OCI-LY3 (cell line): ENCODE results near the gene CEP170B.

ENCODE experiments used
- H2AFZ ChIP-seq: fragments of 200-600, 300-600 bp; shearing (Covaris generic); 2 replicates; pipeline ENCODE4 v1.6.0; 2014; ENCODE audit warnings: antibody characterized with exemption, low read depth, low read length
- H3K27ac ChIP-seq: fragments of 200-600, 300-600 bp; sonication (generic); 2 replicates; pipeline ENCODE4 v1.5.1; 2014; ENCODE audit warnings: mild to moderate bottlenecking, low read length, moderate library complexity, mixed read lengths
- H3K27me3 ChIP-seq: fragments of 200-600, 300-600 bp; sonication (generic); 2 replicates; pipeline ENCODE4 v1.6.1; 2014; ENCODE audit warnings: low read depth, low read length, mixed read lengths
- H3K36me3 ChIP-seq: fragments of 200-600, 300-600 bp; sonication (generic); replicated peaks from 2 replicates; pipeline ENCODE3; 2014; ENCODE audit warnings: low read depth, low read length, mixed read lengths
- H3K4me1 ChIP-seq: fragments of 300-600, 200-600 bp; sonication (generic); 2 replicates; pipeline ENCODE4 v1.6.1; 2014; ENCODE audit warnings: low read length, mixed read lengths
- H3K4me2 ChIP-seq: fragments of 200-600, 300-600 bp; sonication (generic); 2 replicates; pipeline ENCODE4 v1.6.1; 2014; ENCODE audit warnings: low read length, mixed read lengths
- H3K4me3 ChIP-seq: fragments of 300-600, 200-600 bp; sonication (generic); 2 replicates; pipeline ENCODE4 v1.5.1; 2014; ENCODE audit warnings: antibody characterized with exemption, mild to moderate bottlenecking, low read length, moderate library complexity
- H3K79me2 ChIP-seq: fragments of 300-600, 200-600 bp; shearing (Covaris generic); 2 replicates; pipeline ENCODE4 v1.6.1; 2014; ENCODE audit warnings: mild to moderate bottlenecking, low read length, mixed read lengths
- H3K9ac ChIP-seq: fragments of 300-600, 200-600 bp; shearing (Covaris generic); 2 replicates; pipeline ENCODE4 v1.6.0; 2014; ENCODE audit warnings: mild to moderate bottlenecking, low read length, moderate library complexity
- H3K9me3 ChIP-seq: fragments of 200-600, 300-600 bp; shearing (Covaris generic); 2 replicates; pipeline ENCODE4 v1.6.1; 2014; ENCODE audit warnings: low read length, mixed read lengths; ENCODE audit not compliant: insufficient read depth
- H4K20me1 ChIP-seq: fragments of 200-600, 300-600 bp; sonication (generic); 2 replicates; pipeline ENCODE4 v1.6.1; 2016; ENCODE audit warnings: low read length, mixed read lengths; ENCODE audit not compliant: insufficient read depth
- EZH2phosphoT487 ChIP-seq: fragments of 200-600 bp; shearing (Covaris generic); IDR thresholded peaks from 2 replicates; pipeline ENCODE4 v1.6.1; 2018; ENCODE audit warnings: antibody characterized with exemption, mixed run types, low read depth
- TF ChIP-seq, protein P1 (sequence below): fragments of 200-600, 300-600 bp; sonication (generic); IDR thresholded peaks from 2 replicates; pipeline ENCODE4 v1.5.1; 2014; ENCODE audit warnings: antibody characterized with exemption, low read length, low read depth

The CEP170B gene

GRCh38 chr14:104860414-104860813 lies 4.7 kb upstream of the CEP170B start:
- H4K20me1 ChIP-seq, result no peaks in the 10 kb centered on the region

DNA sequence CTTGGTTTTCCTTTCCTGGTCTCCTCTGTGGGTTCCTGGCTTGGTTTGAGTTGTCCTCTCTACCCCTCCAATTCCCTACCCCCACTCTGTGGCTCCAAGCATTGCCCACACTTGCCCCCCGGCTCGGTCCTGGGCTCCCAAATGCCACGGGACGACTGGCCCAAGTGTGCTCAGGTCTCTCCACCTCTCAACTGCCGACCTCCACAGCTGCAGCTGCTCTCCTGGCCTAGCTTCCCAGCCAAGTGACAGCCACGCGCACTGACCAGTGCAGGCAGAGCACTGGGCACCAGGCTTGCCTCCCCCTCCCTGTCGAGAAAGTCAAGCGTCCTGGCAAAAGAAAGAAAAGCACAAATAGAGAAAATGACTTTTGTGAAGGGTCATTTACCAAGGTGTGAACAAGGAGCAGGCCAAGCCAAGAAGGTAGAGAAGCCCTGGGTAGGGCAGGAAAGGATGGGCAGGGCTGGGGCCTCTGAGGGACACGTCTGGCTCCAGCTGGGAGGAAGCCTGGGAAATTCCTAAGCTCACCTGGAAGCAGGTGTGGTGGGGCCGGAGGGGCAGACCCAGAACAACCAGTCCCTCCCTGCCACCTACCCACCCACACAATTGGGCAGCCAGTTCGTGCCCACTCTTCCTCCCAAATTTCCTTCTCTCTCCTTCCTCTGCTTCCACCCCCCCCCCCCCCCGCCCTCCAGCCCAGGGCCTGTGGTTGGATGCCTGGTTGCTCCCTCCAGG lies 1.8 kb upstream of the CEP170B start:
- Histone ChIP-seq H3K27me3 (peaks cover 4% of the 10 kb centered on the region), H3K27ac (no peak overlapping the region), H3K36me3 (no peaks in the 10 kb centered on the region), H3K9me3 (no peaks in the 10 kb centered on the region), H3K4me3 (no peak overlapping the region), H2AFZ (no peak overlapping the region), H3K9ac (no peak overlapping the region), H3K4me1 (0 out of 2 replicates have a peak, but pooled peaks cover 3% of the 10 kb centered on the region), H4K20me1 (no peaks in the 10 kb centered on the region), H3K4me2 (no peak overlapping the region), H3K79me2 (no peaks in the 10 kb centered on the region)
- no peak for TF ChIP-seq EZH2phosphoT487
- TF ChIP-seq, protein P1, sequence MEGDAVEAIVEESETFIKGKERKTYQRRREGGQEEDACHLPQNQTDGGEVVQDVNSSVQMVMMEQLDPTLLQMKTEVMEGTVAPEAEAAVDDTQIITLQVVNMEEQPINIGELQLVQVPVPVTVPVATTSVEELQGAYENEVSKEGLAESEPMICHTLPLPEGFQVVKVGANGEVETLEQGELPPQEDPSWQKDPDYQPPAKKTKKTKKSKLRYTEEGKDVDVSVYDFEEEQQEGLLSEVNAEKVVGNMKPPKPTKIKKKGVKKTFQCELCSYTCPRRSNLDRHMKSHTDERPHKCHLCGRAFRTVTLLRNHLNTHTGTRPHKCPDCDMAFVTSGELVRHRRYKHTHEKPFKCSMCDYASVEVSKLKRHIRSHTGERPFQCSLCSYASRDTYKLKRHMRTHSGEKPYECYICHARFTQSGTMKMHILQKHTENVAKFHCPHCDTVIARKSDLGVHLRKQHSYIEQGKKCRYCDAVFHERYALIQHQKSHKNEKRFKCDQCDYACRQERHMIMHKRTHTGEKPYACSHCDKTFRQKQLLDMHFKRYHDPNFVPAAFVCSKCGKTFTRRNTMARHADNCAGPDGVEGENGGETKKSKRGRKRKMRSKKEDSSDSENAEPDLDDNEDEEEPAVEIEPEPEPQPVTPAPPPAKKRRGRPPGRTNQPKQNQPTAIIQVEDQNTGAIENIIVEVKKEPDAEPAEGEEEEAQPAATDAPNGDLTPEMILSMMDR, result no peak

More at GRCh38 chr14:104860414-104860813, 4.7 kb upstream of the CEP170B start:
- no peak for TF ChIP-seq EZH2phosphoT487
- TF ChIP-seq, protein P1, result no peak
- H3K27me3 ChIP-seq, result peaks cover 4% of the 10 kb centered on the region
- no peaks in the 10 kb centered on the region for H3K79me2 ChIP-seq
- H3K4me3 ChIP-seq, result no peak overlapping the region
- H3K36me3 ChIP-seq, result no peaks in the 10 kb centered on the region
- no peak overlapping the region for H3K4me2 ChIP-seq
- H2AFZ ChIP-seq, result no peak overlapping the region
- no peak overlapping the region for H3K27ac ChIP-seq
- no peak overlapping the region for H3K9ac ChIP-seq
- no peaks in the 10 kb centered on the region for H3K9me3 ChIP-seq
- no peaks in the 10 kb centered on the region for H3K4me1 ChIP-seq

DNA sequence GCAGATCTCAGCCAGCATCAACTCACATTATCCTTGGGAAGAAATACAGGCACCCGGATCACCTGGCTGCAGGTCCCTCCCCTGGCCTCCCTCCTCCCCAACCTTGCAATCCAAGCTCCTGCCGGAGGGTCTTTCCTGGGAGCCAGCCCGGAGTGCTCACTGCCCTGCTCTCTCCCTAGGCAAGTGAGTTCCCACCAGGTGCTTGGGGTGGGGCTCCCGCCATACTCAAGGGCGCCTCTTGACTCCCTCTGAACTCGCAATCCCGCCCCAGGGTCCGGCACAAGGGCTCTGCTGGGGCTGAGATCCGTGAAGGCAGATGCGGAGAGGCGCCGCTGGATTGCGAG lies 1.2 kb upstream of the CEP170B start:
- Histone ChIP-seq H3K4me3 (no peak overlapping the region), H3K4me1 (0 out of 2 replicates have a peak, but pooled peaks cover 3% of the 10 kb centered on the region), H3K27ac (no peak overlapping the region), H3K79me2 (no peaks in the 10 kb centered on the region), H3K27me3 (peaks cover 4% of the 10 kb centered on the region), H3K36me3 (no peaks in the 10 kb centered on the region), H3K4me2 (no peak overlapping the region), H3K9me3 (no peaks in the 10 kb centered on the region), H3K9ac (no peak overlapping the region), H4K20me1 (no peaks in the 10 kb centered on the region), H2AFZ (no peak overlapping the region)
- TF ChIP-seq EZH2phosphoT487, result no peak
- TF ChIP-seq, protein P1, result no peak

DNA sequence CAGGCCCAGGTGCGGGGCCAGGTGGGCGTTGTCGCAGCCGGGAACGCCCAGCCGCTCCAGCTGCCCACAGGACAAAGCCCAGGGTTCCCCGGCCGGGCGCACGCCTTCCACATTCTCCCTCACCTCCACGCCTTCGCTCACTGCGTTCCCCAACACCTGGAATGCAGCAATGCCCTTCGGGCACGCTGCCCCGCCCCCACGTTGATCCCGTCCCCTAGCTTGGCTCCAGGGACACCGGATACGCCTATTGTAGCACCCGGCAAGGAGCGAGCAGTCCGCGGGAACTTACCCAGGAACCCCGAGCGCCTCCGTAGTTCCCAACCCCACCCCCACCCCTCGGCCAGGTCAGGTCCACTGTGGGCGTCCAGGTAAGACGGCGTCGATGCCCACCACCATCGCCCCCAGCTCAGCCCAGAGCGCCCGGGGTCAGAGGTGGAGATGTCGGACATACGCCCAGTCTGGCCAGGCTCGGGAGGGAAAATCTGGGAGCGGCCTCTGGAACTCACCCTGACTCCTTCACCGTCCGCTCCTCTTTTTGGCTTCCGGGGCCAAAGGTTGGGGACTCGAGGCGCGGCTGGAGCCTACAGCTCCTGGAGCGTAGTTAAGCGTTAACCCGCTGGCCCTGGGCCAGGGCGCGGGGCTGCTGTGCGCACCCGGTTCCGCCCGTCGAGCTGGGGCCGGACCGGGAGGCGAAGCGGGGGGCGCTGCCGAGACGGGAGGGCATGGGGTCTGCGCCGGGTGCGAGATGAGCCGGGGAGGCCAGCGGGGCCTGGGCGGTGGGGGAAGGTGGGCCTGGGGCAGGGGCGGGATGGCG lies 594 bp upstream of the CEP170B start:
- H3K9ac ChIP-seq, result no peak overlapping the region
- no peaks in the 10 kb centered on the region for H4K20me1 ChIP-seq
- H3K27ac ChIP-seq, result no peak overlapping the region
- no peaks in the 10 kb centered on the region for H3K79me2 ChIP-seq
- no peak for TF ChIP-seq EZH2phosphoT487
- TF ChIP-seq, protein P1, result no peak
- no peaks in the 10 kb centered on the region for H3K9me3 ChIP-seq
- 0 out of 2 replicates have a peak, but pooled peaks cover 3% of the 10 kb centered on the region for H3K4me1 ChIP-seq
- peak overlapping the region; percentile 70 for H3K4me2 ChIP-seq
- no peaks in the 10 kb centered on the region for H3K36me3 ChIP-seq
- H2AFZ ChIP-seq, result no peak overlapping the region
- peak overlapping the region; percentile 70 for H3K4me3 ChIP-seq
- peaks cover 4% of the 10 kb centered on the region for H3K27me3 ChIP-seq
